T-helper 17 cell (primary cell): ENCODE measurements around the gene COPS7B. TPM values are rescaled to one million over a fixed set of nuclear protein-coding genes. Genes with fewer than 3 reads are reported as not detected.

ENCODE experiments used
- ATAC-seq: fragments of 150-1000 bp; cut with Tn5 transposase; 2 replicates; pipeline ENCODE4 v1.10.0; 2021; ENCODE audit warnings: mild to moderate bottlenecking, moderate library complexity
- DNase-seq, 3 donors: peaks; one replicate each; pipeline versions ENCODE4 v3.0.0 to v3.0.0-alpha.2; 2020 to 2021
- H3K9me3 ChIP-seq: one replicate; pipeline ENCODE4 v1.7.0; 2013; ENCODE audit warnings: low read length, mild to moderate bottlenecking; ENCODE audit not compliant: control insufficient read depth, poor library complexity, severe bottlenecking
- H3K27ac Mint-ChIP-seq: one replicate; pipeline ENCODE4 v1.8.0; 2022; ENCODE audit warnings: mild to moderate bottlenecking, moderate library complexity, mixed read lengths
- H3K27me3 Mint-ChIP-seq: one replicate; pipeline ENCODE4 v1.8.0; 2022; ENCODE audit warnings: mixed read lengths
- H3K36me3 Mint-ChIP-seq: one replicate; pipeline ENCODE4 v1.8.0; 2022; ENCODE audit warnings: low read depth, mixed read lengths
- H3K4me1 Mint-ChIP-seq: one replicate; pipeline ENCODE4 v1.8.0; 2022; ENCODE audit warnings: mild to moderate bottlenecking, mixed read lengths
- H3K4me3 Mint-ChIP-seq: one replicate; pipeline ENCODE4 v1.8.0; 2022; ENCODE audit warnings: mild to moderate bottlenecking, moderate library complexity, mixed read lengths
- total RNA-seq, 4 donors: library from RNA in 2 of 4; stranded (reverse) in 2 of 4; gene quantifications; one replicate each; pipeline ENCODE4 v1.2.3 and lab custom pipeline; 2022 to 2026

COPS7B gene
- total RNA-seq, 2 donors from 2014 or later, result 38.9 to 46.4 TPM

DNA sequence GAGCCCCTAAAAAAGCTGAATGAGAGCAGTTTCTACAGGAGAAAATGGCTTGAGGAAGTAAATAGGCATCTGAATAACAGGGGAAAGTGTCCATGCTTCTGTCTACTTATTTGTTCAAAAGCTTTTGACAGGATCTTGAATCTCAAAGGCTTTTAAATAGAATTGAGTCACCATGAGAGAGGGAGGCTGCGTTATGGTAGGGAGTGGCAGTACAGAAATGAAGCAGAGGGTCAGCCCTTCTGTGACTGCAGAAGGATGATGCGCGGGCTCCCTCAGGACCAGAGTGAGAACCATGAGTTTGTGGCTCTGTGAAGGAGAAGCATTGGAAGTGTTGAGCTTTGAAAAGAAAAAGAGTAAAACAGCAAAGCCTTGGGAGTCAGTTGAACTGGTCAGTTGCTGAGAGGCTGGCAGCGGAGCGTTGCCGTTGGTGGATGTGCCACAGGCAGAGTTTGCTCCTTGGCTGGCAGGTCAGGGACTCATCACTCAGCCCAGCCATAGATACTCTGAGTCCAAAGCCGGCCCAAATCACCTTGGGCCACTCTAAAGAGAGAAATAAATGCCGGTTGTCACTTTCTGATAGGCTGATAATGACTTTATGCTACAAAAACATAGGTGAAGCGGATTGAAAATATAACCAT is 17.4 kb downstream of the COPS7B start:
- Mint-ChIP-seq H3K4me1 (peaks cover 9% of the 10 kb centered on the region), H3K27ac (peak overlapping the region; percentile 80), H3K36me3 (peaks cover 15% of the 10 kb centered on the region), H3K4me3 (no peak overlapping the region), H3K27me3 (no peaks in the 10 kb centered on the region)
- no peaks in the 10 kb centered on the region for H3K9me3 ChIP-seq
- ATAC-seq, result no peak
- no peak for DNase-seq

DNA sequence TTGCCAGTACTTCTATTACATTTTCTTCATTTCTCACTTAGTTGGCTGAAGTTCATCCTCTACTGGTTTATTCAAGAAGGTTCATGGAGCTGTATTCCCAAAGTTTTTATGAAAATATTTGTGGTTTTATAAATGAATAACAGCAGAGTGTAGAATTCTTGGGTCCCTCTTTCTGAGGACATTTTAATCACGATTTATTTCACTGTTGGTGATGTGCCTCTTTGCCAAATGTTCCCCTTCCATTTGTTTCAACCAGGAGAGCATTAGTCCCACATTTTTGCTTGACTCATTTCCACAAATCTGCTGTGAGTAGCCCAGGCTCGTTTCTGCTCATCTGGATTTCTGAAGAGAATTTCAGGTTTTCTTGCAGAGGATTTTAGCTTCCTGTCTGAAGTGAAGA is 20.8 kb downstream of the COPS7B start:
- ATAC-seq, result no peak
- peaks cover 11% of the 10 kb centered on the region for H3K36me3 Mint-ChIP-seq
- H3K4me3 Mint-ChIP-seq, result no peak overlapping the region
- H3K27me3 Mint-ChIP-seq, result no peaks in the 10 kb centered on the region
- H3K27ac Mint-ChIP-seq, result no peak overlapping the region
- H3K4me1 Mint-ChIP-seq, result peaks cover 9% of the 10 kb centered on the region
- DNase-seq, result no peak
- H3K9me3 ChIP-seq, result no peaks in the 10 kb centered on the region

DNA sequence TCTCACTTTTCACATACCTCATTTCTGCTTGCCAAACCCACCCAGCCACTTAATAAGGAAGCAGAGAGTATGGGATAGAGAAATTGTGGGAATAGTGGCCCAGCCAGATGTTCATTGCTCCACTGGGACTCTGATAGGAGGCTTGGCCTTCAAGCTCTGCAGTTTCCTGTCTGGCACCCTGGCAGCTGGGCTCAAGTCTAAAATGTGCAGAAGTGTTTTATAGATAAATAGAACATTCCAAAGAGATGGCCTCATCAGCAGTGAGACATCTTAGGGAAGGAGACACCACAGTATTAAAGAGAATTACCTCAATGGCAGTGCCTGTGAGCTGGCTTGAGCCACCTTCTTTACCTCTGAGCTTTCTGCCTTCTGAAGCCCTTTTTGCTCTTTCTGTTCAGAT is 24.7 kb downstream of the COPS7B start:
- Mint-ChIP-seq H3K36me3 (peaks cover 10% of the 10 kb centered on the region), H3K4me1 (peaks cover 2% of the 10 kb centered on the region), H3K4me3 (no peak overlapping the region), H3K27me3 (no peaks in the 10 kb centered on the region), H3K27ac (no peak overlapping the region)
- no peak for ATAC-seq
- H3K9me3 ChIP-seq, result no peaks in the 10 kb centered on the region
- no peak for DNase-seq

DNA sequence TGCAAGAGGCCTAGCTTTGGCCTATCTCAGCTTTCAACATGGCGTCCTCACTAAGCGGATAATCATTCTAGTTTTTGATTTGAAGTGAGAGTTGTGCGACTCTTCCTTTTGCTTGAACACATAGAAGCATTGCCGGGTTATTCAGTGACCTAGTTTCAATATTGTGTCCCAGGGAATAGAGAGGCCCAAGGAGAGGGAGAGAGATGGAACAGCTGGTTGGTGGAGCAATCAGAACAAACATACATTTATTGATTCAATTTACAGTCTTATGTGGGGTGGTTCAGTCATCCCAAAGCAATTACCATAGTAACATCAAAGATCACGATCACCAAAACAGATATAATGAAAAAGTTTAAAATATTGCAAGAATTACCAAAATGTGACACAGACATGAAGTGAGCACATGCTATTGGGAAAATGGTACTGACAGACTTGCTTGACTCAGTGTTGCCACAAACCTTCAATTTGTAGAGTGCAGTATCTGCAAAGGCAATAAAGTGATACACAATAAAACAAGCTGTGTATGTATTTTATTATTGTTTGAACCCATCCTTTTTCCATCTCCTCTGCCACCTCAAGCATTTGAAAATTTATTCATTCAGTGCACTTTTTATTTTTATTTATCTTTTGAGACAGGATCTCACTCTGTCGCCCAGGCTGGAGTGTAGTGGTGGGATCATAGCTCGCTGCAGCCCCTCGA is 30.2 kb downstream of the COPS7B start:
- DNase-seq, result no peak
- no peak for ATAC-seq
- Mint-ChIP-seq H3K4me3 (no peak overlapping the region), H3K27ac (no peak overlapping the region), H3K4me1 (peaks cover 2% of the 10 kb centered on the region), H3K36me3 (peaks cover 10% of the 10 kb centered on the region), H3K27me3 (peaks cover 12% of the 10 kb centered on the region)
- no peaks in the 10 kb centered on the region for H3K9me3 ChIP-seq

DNA sequence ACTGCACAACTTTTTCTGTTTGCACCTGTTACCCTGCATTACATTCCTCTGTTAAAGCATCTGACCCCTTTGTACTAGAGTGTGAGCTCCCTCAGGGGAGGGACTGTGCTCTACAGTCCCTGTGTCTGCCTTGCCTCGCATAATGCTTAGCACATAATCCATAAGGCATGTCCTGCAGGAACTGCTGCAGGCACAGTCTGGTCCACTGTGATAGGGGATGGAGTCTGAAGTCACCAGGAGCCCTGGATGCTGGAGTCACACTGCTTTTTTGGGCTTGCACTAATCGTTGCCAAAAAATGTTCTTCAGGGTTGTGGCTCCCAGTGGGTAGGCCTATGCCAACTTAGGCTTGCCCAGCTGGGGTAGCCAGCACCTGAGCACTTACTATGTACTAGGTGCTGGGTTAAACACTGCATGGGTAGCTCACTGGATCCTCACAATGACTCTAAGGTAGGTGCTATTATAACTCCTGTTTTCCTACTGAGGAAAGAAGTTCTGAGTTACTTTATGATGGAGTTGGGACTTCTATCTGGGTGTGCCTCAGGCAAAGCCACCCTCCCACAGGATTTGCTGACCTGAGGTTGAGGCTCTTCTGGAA is 33.3 kb downstream of the COPS7B start:
- Mint-ChIP-seq H3K27me3 (peaks cover 12% of the 10 kb centered on the region), H3K27ac (no peak overlapping the region), H3K4me3 (no peak overlapping the region), H3K4me1 (no peaks in the 10 kb centered on the region), H3K36me3 (peaks cover 3% of the 10 kb centered on the region)
- DNase-seq, result no peak
- no peaks in the 10 kb centered on the region for H3K9me3 ChIP-seq
- no peak for ATAC-seq

DNA sequence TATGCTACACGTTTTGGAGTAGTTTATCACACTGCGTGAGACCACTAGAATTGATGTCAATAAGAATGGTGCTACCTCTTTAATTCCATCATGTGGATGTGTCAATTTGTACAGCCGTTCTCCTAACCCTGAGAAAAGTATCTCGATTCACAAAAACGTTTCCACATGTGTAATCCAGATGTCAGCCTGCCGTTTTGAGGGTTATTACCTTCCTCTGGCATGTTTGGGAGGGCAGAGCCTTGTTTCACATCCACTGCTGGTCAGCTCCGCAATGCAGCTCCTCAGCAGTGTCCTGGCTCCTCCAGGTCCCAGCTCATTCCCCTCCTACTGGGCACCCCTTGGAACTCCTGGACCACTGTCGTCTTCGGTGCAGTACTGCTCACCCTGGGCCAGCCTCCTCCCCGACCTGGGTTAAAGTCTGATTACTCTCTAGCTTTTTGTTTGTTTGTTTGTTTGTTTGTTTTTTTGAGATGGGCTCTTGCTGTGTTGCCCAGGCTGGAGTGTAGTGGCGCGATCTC is 34.6 kb downstream of the COPS7B start:
- Mint-ChIP-seq H3K27ac (no peak overlapping the region), H3K27me3 (peaks cover 18% of the 10 kb centered on the region), H3K4me1 (no peaks in the 10 kb centered on the region), H3K36me3 (no peaks in the 10 kb centered on the region), H3K4me3 (no peak overlapping the region)
- ATAC-seq, result no peak
- no peaks in the 10 kb centered on the region for H3K9me3 ChIP-seq
- no peak for DNase-seq

DNA sequence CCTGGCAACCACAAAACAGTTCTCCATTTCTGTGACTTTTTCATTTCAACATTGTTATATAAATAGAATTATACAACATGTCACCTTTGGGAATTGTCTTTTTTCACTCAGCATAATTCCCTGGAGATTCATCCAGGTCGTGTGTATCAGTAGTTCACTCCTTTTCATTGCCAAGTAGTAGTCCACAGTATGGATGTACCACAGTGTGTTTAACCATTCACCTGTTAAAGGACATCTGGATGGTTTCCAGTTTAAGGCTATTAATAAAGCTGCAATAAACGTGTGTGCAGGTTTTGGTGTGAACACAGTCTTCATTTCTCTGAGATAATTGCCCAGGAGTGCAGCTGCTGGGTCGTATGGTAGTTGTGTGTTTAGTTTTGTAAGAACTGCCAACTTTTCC is 35.7 kb downstream of the COPS7B start:
- no peak for ATAC-seq
- no peak overlapping the region for H3K4me3 Mint-ChIP-seq
- peaks cover 18% of the 10 kb centered on the region for H3K27me3 Mint-ChIP-seq
- DNase-seq, result no peak
- H3K27ac Mint-ChIP-seq, result no peak overlapping the region
- H3K4me1 Mint-ChIP-seq, result no peaks in the 10 kb centered on the region
- H3K9me3 ChIP-seq, result no peaks in the 10 kb centered on the region
- no peaks in the 10 kb centered on the region for H3K36me3 Mint-ChIP-seq

DNA sequence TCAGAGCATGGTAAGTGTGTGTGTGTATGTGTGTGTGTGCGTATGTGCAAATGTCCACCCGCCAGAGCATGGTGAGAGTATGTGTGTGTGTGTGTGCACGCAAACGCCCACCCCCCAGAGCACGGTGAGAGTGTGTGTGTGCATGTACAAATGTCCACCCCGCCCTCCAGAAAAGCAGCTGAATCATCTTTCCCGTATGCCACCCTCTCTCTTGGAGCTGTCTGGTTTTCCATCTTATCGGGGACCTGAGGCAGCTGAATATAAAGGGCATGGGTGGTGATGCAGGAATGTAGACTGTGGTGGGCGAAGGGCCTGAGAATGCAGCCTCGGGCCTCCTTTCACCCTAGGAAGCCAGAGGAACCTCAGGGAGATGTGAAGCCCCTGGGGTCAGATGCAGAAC is 66.9 kb downstream of the COPS7B start:
- H3K27ac Mint-ChIP-seq, result no peak overlapping the region
- H3K4me1 Mint-ChIP-seq, result peaks cover 8% of the 10 kb centered on the region
- no peak overlapping the region for H3K4me3 Mint-ChIP-seq
- H3K36me3 Mint-ChIP-seq, result no peaks in the 10 kb centered on the region
- ATAC-seq (no peak), DNase-seq (no peak)
- no peaks in the 10 kb centered on the region for H3K9me3 ChIP-seq
- peaks cover 38% of the 10 kb centered on the region for H3K27me3 Mint-ChIP-seq

DNA sequence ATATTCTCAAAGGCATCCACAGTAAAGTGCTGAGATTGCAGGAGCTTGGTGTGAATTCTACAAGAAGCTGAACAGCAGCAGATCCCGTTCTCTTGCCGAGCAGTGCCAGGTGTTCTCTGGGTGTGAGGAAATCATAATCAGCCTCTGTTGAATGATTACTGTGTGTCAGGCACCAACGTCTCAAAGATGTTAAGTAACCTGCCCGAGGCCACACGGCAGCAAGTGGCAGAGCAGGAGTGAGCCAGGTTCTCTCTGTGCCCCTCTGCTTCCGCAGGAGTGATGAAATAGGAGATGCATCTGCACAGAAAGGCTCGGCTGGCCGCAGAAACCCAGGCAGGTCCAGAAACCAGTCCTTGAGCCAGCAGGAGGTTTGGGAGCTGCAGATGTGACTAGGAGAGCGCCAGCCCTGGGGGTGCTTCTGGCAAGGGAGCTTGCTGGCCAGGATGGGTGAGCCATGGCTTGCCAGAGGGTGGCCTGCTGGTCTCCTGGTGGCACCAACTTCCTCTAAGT is 68.4 kb downstream of the COPS7B start:
- ATAC-seq, result no peak
- H3K27me3 Mint-ChIP-seq, result peaks cover 38% of the 10 kb centered on the region
- H3K4me1 Mint-ChIP-seq, result peaks cover 8% of the 10 kb centered on the region

DNA sequence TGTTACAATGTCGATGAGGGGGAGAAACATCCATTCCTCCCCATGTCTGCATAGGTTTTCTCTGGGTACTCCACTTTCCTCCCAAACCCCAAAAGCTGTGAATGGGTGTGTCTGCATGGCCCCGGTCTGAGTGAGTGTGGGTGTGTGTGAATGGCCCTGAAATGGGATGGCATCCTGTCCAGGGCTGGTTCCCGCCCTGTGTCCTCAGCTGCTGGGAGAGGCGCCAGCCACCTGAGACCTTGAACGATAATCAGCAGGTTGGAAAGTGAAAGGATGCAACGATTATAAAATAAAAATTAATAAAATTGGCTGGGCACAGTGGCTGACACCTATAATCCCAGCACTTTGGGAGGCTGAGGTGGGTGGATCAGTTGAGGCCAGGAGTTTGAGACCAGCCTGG is 70.7 kb downstream of the COPS7B start:
- Mint-ChIP-seq H3K27ac (no peak overlapping the region), H3K4me3 (no peak overlapping the region), H3K27me3 (peaks cover 31% of the 10 kb centered on the region), H3K4me1 (peaks cover 7% of the 10 kb centered on the region), H3K36me3 (no peaks in the 10 kb centered on the region)
- ATAC-seq, result no peak
- DNase-seq, result no peak
- H3K9me3 ChIP-seq, result no peaks in the 10 kb centered on the region

More for the DNA sequence above, 68.4 kb downstream of the COPS7B start:
- Mint-ChIP-seq H3K36me3 (no peaks in the 10 kb centered on the region), H3K4me3 (no peak overlapping the region), H3K27ac (no peak overlapping the region)
- H3K9me3 ChIP-seq, result no peaks in the 10 kb centered on the region
- no peak for DNase-seq

Other genes starting within 250 kb of the COPS7B start
- gene TEX44, start 193.6 kb upstream of the COPS7B start, total RNA-seq, result not detected
- 1,000 to 10,000 TPM; 1,121 to 1,256 TPM for gene PTMA, start 77.9 kb upstream of the COPS7B start, total RNA-seq
- gene PDE6D, start 5.2 kb upstream of the COPS7B start, total RNA-seq, result 10 to 100 TPM; 19.3 to 21.6 TPM
- gene NPPC, start 140.0 kb downstream of the COPS7B start, total RNA-seq, result not detected
- gene DIS3L2, start 175.3 kb downstream of the COPS7B start, total RNA-seq, result 10 to 100 TPM; 55.5 to 67.2 TPM